GM18505 (cell line): ENCODE data around the gene ANKH.

Experiments used
- ATAC-seq: cut with Tn5 transposase; IDR thresholded peaks from one replicate; pipeline ENCODE4 v1.9.1; 2021; ENCODE audit not compliant: unreplicated experiment
- POLR2A ChIP-seq: IDR thresholded peaks from 4 replicates; pipeline ENCODE4 v1.6.1; 2011; ENCODE audit warnings: borderline replicate concordance; ENCODE audit not compliant: insufficient read depth, insufficient read length; ENCODE audit errors: extremely low read depth

Gene ANKH

DNA sequence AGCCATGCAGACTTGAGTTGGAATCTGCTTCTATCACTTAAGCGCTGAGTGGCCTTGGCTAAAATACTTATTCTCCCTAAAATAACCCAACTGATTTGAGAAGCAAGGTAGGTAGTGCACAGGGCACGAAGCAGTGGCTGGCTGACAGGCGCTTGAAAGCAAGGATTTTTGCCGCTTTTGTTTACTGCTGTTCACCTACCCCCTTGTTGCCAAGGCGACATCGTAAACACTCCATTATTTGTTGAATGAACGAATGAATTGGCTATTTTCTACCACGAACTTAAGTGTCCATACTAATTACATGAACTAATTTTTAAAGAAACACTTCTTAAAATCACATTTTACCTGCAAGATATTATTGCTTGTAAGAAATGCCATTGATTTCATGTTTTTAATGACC, 98.0 kb downstream of the ANKH start:
- ATAC-seq: no peak
- TF ChIP-seq POLR2A: no peak

DNA sequence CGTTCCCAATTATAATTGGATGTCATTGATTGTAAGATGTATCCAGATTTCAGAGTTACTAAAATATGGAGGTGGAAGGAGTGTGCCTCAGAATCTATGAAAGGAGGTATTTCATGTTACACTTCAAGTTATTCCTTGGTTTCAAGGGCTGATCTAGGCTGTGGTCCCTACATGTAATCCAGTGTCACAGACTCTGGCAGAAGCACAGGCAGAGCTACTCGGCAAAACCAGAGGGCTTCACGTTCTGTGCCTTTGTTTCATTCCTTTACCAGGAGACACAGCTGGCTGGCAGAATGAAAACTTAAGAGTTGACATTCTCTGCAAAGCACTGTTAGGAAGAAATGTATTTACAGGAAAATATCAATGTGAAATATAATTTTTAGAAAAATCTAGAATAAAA, 99.6 kb downstream of the ANKH start:
- TF ChIP-seq POLR2A: no peak
- no peak for ATAC-seq

DNA sequence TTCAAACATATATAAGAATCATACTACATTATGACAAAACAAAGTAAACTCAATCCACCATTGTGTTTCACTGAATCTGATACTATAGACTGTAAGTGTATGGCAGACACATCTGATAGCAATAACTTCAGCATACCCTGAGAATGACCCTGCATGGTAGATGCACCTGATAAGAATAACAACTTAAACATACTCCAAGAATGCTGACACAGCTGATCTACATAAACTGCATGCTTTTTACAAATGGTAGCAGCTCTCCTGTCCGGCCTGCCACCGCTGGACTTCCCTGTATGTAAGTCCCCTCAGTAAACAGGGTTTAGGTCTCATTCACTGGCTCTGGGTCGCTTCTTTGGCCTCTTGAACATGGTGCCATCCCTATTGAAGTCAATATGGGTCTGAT, 100.4 kb downstream of the ANKH start:
- no peak for TF ChIP-seq POLR2A
- ATAC-seq: no peak

DNA sequence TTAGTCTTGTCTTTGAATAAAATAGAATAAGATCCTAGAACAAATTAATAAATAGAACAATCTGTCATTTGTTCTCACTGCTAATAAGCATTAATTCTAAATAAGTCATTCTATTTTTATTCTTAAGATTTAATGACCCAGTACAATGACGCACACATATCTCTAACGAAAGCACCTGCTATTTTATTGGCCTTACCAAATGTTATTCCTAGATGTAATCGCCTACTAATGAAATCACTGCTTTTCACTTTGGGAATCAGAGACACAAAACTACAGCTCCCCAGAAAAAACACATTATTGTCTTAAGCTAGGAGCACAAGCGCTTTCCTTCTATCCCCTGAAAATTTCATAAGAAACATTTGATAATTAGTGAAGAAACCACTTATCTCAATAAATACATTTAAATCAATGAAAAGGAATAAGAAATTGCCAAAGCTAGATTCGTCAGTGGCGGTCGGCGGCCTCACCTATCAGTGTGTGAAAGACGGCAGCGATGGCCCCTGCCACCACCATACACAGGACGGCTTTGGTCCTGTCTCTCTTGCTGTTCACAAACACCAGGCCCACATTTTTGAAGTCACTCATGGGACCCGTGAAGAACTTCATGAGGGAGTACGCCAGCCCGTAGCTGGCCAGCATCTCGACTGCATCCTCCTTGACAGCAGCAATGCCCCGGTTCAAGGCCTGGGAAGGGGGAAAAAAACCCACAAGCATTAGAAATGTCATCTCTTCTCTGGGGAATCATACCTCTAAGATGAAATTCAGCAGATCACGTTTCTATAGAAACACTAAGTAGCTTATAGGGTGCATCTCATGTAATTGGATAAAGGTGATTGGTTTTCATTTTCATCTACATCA, 102.8 kb downstream of the ANKH start:
- no peak for TF ChIP-seq POLR2A
- no peak for ATAC-seq

DNA sequence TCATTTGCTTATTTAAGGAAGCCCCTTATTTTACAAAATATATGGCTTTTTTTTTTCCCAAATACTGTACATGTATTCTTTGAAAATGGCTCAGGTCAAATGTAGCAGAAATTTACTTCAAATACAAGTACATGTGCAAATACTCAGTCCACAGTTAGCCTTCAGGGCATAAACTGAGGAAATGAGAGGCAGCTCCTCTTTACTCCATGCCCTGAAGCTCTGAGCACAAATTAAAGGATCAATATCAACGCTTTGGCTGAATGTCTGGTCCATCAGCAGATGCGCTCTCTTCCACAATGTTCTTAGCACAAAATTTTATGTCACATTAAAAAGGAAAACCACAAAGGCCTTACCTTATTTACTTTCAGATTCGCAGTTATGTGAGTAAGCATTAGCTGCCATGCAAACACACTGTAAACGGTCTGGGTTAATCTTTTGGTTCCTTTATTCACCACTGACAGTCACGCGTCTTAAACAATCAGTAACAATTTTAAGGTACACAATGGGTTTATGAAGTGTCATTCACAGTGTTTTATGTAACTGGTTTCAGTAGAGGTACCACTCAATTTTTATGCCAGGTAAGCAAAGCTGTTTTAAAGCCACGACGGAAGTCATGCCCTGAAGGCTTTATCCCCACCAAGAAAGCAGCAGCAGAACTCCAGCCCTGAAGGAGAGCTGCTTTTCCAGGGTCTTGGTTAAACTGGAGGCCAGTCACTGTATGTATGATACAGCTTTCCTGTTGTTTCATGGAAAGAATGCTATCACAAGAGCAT, 103.7 kb downstream of the ANKH start:
- TF ChIP-seq POLR2A: no peak
- no peak for ATAC-seq

DNA sequence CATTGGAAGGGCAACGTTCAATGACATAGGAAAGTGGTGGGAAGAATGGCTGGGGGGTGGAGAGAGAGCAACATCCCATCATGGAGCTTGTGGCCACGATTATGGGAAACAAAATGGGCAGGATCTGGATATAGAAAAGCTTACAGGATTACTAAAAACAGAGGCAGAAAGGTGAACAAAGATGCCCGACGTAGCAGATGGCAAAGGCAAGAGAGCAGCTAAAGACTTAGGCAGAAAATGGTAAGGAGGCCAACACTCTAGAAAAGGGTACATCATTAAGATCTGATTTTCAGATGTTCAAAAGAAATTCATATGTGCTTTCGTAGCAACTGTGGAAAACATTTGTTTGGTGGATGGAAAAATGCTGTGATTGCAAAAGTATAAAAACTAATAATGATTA, 104.5 kb downstream of the ANKH start:
- no peak for TF ChIP-seq POLR2A
- ATAC-seq: no peak

DNA sequence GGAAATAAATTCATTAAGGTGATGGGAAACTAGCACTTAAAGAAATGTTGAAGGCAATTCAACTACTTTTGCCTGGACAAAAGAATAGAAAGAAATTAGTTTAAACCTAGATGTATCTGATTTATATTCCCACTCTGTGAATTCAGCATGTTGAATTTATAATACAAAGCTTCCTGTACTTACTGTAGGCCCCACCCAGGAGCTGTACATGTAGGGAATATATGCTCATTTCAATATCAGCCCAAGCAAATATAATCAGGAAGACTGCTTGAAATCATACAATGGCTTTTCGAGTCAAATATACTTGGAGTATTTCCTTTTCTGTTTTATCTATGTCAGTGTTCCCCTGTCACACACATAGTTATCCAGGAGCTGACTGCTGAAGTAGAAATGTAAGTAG, 105.0 kb downstream of the ANKH start:
- no peak for TF ChIP-seq POLR2A
- ATAC-seq: no peak

DNA sequence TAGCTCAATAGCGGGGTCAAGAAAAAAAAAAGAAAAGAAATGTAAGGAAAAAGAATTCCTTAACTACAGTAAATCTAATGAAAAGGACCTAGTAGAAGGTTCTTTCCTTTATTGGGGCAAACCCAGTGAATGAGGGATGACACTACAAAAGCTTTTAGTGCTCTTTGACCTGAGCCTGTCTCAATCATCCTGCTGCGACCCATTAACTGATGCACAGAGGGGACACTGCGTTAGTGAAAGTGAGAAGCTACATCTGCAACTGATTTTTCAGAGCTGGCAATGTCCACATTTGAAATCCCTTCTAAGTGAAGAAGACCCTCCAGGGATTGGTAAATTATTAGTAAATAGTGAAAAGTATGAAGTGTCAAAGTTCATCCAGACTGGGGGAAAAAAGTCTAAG, 106.0 kb downstream of the ANKH start:
- no peak for ATAC-seq

DNA sequence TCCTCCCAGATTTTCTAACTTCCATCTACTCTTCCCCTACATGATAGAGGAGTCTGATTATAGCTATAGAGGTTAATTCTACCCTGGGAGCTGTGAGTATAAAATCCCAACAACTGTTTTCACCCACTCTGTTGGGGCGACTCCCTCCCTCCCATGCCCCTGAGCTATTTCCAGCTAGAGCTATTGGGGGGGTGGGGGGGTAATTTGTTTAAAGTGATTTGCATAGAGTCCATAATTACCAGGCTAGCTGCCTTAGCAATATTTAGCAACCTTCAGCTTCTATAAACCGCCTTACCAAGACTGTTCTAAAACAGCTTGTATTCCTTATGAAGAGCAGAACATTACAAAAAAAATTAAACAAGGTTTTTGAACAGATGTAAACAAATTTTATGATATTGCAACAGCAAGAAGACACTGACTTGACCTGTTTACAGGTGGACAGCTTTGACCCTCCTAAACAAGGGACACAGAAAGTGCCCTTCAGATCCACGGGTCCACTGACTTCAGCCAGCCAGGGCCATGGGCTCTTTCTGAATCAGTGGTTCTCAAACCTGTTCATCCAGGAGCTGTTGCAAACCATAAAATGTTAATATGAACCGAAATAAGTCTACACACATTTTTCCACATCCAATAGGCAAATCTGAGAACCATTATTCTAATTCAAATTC, 108.9 kb downstream of the ANKH start:
- ATAC-seq: no peak
- TF ChIP-seq POLR2A: no peak

More for the DNA sequence above, 106.0 kb downstream of the ANKH start:
- TF ChIP-seq POLR2A: no peak

DNA sequence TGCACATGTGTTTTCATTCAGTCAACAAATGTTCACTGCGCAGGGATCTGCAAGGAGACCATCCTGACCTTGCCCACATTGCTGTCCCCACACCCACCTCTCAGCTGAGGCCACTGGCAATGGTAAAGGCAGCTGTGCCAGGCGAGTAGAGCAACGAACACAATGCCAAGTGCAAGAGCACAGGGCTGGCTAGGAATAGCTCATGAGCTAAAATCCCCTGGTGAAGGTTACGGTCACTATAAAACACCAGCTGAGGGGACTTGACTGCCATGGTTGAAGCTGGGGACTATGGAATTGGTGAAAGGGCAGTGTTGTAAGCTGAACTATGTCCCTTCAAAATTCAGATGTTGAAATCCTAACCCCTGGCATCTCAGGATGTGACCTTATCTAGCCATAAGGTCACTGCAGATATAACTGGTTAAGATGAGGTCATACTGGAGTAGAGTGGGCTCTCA, 111.0 kb downstream of the ANKH start:
- no peak for TF ChIP-seq POLR2A
- no peak for ATAC-seq

DNA sequence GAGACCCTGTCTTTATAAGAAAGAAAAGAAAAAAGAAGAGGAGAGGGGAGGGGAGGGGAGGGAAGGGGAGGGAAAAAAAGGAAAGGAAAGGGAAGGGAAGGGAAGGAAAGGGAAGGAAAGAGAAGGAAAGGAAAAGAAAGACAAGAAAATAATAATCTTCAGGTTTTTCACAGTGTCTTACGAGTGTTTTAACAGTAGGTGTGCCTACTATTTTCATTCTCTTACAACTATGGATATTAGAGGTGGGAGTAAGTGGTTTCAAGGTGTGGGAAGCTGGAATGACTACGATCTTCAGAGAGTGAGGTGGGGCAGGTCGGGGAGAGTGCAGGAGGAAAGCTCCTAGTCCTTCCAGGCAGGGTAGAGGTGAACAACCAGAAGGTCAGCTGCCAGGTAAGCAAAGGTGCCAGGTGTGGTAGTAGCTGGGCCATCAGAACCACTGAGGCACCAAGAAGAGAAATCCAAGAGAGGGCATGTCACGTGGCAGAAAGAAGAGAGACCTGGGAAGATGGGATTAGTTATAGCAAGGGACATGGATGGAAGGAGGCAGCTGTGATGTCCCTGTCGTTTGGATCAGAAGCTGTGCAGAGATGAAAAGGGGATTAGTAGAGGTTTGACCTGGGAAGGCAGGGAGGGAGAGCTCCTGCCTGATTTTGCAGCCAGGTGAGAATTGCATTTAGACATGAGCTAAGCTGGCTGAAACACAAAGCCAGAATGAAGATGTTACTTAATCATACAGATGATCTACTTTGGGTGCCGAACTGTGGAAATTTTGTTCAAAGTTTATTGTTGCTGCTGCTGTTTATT, 111.6 kb downstream of the ANKH start:
- ATAC-seq: no peak
- TF ChIP-seq POLR2A: no peak

DNA sequence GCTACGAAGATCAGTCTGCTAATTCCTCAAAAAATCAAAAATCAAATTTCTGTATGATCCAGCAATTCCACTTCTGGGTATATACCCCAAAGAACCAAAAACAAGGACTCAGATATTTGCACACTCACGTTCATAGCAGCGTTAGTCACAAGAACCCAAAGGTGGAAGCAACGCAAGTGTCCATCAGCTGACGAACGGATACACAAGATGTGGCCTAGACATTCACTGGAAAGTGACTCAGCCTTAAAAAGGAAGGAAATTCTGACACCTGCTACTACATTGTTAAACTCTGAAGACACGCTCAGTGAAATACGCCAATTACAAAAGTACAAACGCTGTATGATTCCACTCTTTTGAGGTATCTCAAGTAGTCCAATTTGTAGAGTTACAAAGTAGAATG, 113.7 kb downstream of the ANKH start:
- TF ChIP-seq POLR2A: no peak
- ATAC-seq: no peak

DNA sequence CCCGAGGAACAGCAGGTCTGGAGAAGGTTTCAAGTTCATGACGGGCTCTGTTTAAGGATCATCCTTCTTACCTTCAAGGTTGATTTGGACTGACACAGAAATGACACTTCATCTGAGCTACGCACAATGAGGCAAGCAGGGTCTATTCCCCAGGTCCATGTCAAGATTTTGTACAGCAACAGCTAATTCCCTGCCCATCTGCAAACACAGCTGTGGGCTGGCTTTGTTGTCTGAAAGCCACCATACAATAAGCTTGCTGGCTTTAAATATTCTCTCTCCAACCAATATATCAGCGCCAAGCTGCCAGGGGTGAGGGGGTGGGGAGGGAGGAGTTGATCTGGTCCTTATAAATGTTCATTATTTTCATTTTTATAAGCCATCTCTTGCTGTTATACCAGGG, 115.1 kb downstream of the ANKH start:
- no peak for TF ChIP-seq POLR2A
- ATAC-seq: no peak
